ENCODE data around the gene SLC39A2. TPM values are rescaled to one million over a fixed set of nuclear protein-coding genes. Genes with fewer than 3 reads are reported as not detected.

SLC39A2 gene
- total and polyA plus RNA-seq, 9 of the 15 experiments (the other 6 are each of a cell fraction or from before 2014, with no cell fraction given), result 0.06 to 0.09 TPM; not detected in 7

- Histone ChIP-seq H4K20me1 (replicated peaks; ENCODE audit: control insufficient read depth, insufficient read depth, low read length) (no peaks in the 10 kb centered on the region), H3K36me3 (ENCODE audit: control insufficient read depth, insufficient read depth, low read length) (no peaks in the 10 kb centered on the region), H3K79me2 (ENCODE audit: control insufficient read depth, insufficient read depth, low read length) (no peaks in the 10 kb centered on the region), H3K4me2 (ENCODE audit: insufficient read depth, low read length) (no peak within 1 kb of the TSS), H3K27me3 (ENCODE audit: control insufficient read depth in 2 of 2, insufficient read depth in 2 of 2, low read length in 2 of 2) (no peaks in the 10 kb centered on the region), H3K4me1 (replicated peaks in 1 of 2; ENCODE audit: control insufficient read depth in 2 of 2, insufficient read depth in 2 of 2, low read length in 2 of 2) (peaks cover 20 to 27% of the 10 kb centered on the region in 2 experiments), H3K4me3 (no peak within 1 kb of the TSS), H3K9ac (ENCODE audit: insufficient read depth in 1 of 2, low read depth in 2 of 2, low read length in 2 of 2) (no peak within 1 kb of the TSS), H2AFZ (ENCODE audit: low read depth, low read length) (no peak within 1 kb of the TSS), H3K9me1 (ENCODE audit: control insufficient read depth, insufficient read depth, low read length) (peaks cover 2% of the 10 kb centered on the region), H3K27ac (ENCODE audit: extremely low read depth, low read depth, low read length) (no peak within 1 kb of the TSS), H3K9me3 (replicated peaks; ENCODE audit: control insufficient read depth, insufficient read depth, low read depth, low read length) (no peaks in the 10 kb centered on the region)
- ChIA-PET CTCF (ENCODE audit: low intra/inter-chr PET ratio) (no interaction called here), POLR2A (no interaction called here)
- no peak for FAIRE-seq
- intact Hi-C loops (cut with micrococcal nuclease) (no loop called here), in situ Hi-C loops (cut with MboI) (no loop called here)
- no TSS peak for BruUV-seq (replicated peaks)
- 88% methylated on average over 1 of the region's 5 CpGs for WGBS (ENCODE audit: insufficient coverage, low coverage, missing lambda C conversion rate)
- DNase-seq (ENCODE audit: extremely low read depth in 1 of 4, low spot score in 3 of 4), result no peak
- ATAC-seq, result no peak
- TF ChIP-seq ZNF232 (CRISPR knock-in tag; IDR thresholded peaks at IDR 0.05), result no peak
- no peak for TF ChIP-seq E4F1 (CRISPR knock-in tag; IDR thresholded peaks at IDR 0.05; ENCODE audit: borderline replicate concordance)
- TF ChIP-seq NUFIP1 (IDR thresholded peaks at IDR 0.05; ENCODE audit: partially characterized antibody), result no peak
- no peak for TF ChIP-seq BCL6 (CRISPR knock-in tag; IDR thresholded peaks at IDR 0.05)
- TF ChIP-seq PTRF (tag; IDR thresholded peaks at IDR 0.05), result no peak
Observed at GRCh38 chr14:21029917-21030316, 30.8 kb downstream of the SLC39A2 start, which contains the start of gene TPPP2. TSS of gene TPPP2 (plus strand) at chr14:21030217. CDS start at chr14:21030582, 365 bp downstream.

All from K562 (cell line).